Spleen (tissue), 11 donors: ENCODE data around the gene RTBDN. TPM values are rescaled to one million over a fixed set of nuclear protein-coding genes. Genes with fewer than 3 reads are reported as not detected.

Experiments used
- DNase-seq: peaks from one replicate; pipeline ENCODE4 v3.0.0-alpha.2; 2020
- H3K27ac ChIP-seq, 8 donors: fragments of 200-600 bp; sonication (generic) in 7 of 8; 1 replicate in 4 of 8; 2 replicates in 4 of 8; pipeline versions ENCODE4 v1.5.0 to v1.8.0; 2016 to 2021; ENCODE audit warnings: inconsistent platforms in 4 of 8, mild to moderate bottlenecking in 4 of 8, moderate library complexity in 1 of 8
- H3K27me3 ChIP-seq, 7 donors: fragments of 200-600 bp; sonication (generic) in 6 of 7; replicated peaks in 1 of 7; 1 replicate in 4 of 7; 2 replicates in 3 of 7; pipeline versions ENCODE4 v1.5.0 to v1.8.0; 2016 to 2021; ENCODE audit warnings: inconsistent platforms in 3 of 7, mild to moderate bottlenecking in 1 of 7
- H3K36me3 ChIP-seq, 6 donors: fragments of 200-600 bp; sonication (generic) in 5 of 6; 1 replicate in 4 of 6; 2 replicates in 2 of 6; pipeline versions ENCODE4 v1.5.0 to v1.8.0; 2016 to 2021; ENCODE audit warnings: inconsistent platforms in 2 of 6
- H3K4me1 ChIP-seq, 6 donors: fragments of 200-600 bp; sonication (generic) in 5 of 6; 1 replicate in 3 of 6; 2 replicates in 3 of 6; pipeline versions ENCODE4 v1.5.0 to v1.8.0; 2016 to 2021; ENCODE audit warnings: inconsistent platforms in 3 of 6
- H3K4me3 ChIP-seq, 8 donors: fragments of 200-600 bp; sonication (generic) in 7 of 8; 1 replicate in 4 of 8; 2 replicates in 4 of 8; pipeline versions ENCODE4 v1.5.0 to v1.8.0; 2016 to 2021; ENCODE audit warnings: inconsistent platforms in 4 of 8, mild to moderate bottlenecking in 4 of 8, moderate library complexity in 2 of 8
- H3K9me3 ChIP-seq, 8 donors: fragments of 200-600 bp; sonication (generic) in 7 of 8; 1 replicate in 4 of 8; 2 replicates in 4 of 8; pipeline versions ENCODE4 v1.5.0 to v1.8.0; 2016 to 2021; ENCODE audit warnings: inconsistent platforms in 4 of 8
- POLR2A ChIP-seq, 3 donors: fragments of 450-650 bp; IDR thresholded peaks; one replicate each; pipeline ENCODE4 v1.5.1; 2017; ENCODE audit warnings: antibody characterized with exemption in 3 of 3, mild to moderate bottlenecking in 1 of 3
- POLR2AphosphoS5 ChIP-seq, 3 donors: sonication (generic); formaldehyde crosslinking; IDR thresholded peaks; one replicate each; pipeline ENCODE4 v1.5.1; 2017; ENCODE audit warnings: antibody characterized with exemption in 3 of 3
- WGBS, 5 donors: extraction: QIAGEN DNeasy Blood & Tissue Kit in 3 of 5; methylation state at CpG; one replicate each; pipeline versions ENCODE4 v1.1.5 to v1.1.7; 2013 to 2018; 5-methylcytosine and 5-hydroxymethylcytosine counted together
- intact Hi-C: fragments of 100-400 bp; cut with DNase I; formaldehyde crosslinking; loops from one replicate; pipeline ENCODE4 v1.15.0; 2023; ENCODE audit warnings: low total_unique reads
- polyA plus RNA-seq, 3 donors: library from polyadenylated mRNA; stranded (reverse); fragments of 200-250 nt; gene quantifications; one replicate each; pipeline ENCODE4 v1.2.1, GENCODE V29; 2013
- total RNA-seq, 7 donors: library from RNA; depleted of rRNA in 3 of 7; stranded (reverse); fragments of >200 nt in 3 of 7; fragmentation: NEBNext Ultra II Directional in 4 of 7; extraction: Animal tissue kit (Norgen Biotek cat#: 25700) in 4 of 7; gene quantifications; one replicate each; pipeline versions ENCODE4 v1.1.0 to v1.2.1, GENCODE V29; 2016 to 2021
- TF ChIP-seq, protein P1 (sequence below), 11 experiments: fragments of 200-600 bp in 7 of 11; fragments of 450-650 bp in 4 of 11; sonication (generic) in 4 of 11; IDR thresholded peaks in 8 of 11; conservative IDR thresholded peaks in 3 of 11; 1 replicate in 7 of 11; 2 replicates in 4 of 11; pipeline versions ENCODE4 v1.4.0 to v1.8.0; 2016 to 2021; ENCODE audit warnings: antibody characterized with exemption in 11 of 11, inconsistent platforms in 4 of 11, mild to moderate bottlenecking in 1 of 11
- donor health status: healthy with polysubstance abuse.
- donor health status: DM: no; HTN: no; CAD: no; lungs with moderate emphysema.
- donor health status: DM: no; HTN: no; CAD: no.
- donor health status: Bipolar disorder and iron deficiency.
- donor health status: healthy.
- donor health status: DM: no; HTN: no; CAD: no.
- donor health status: DM: yes; HTN: yes; CAD: no.

RTBDN gene
- total and polyA plus RNA-seq, 10 donors, result not detected

DNA sequence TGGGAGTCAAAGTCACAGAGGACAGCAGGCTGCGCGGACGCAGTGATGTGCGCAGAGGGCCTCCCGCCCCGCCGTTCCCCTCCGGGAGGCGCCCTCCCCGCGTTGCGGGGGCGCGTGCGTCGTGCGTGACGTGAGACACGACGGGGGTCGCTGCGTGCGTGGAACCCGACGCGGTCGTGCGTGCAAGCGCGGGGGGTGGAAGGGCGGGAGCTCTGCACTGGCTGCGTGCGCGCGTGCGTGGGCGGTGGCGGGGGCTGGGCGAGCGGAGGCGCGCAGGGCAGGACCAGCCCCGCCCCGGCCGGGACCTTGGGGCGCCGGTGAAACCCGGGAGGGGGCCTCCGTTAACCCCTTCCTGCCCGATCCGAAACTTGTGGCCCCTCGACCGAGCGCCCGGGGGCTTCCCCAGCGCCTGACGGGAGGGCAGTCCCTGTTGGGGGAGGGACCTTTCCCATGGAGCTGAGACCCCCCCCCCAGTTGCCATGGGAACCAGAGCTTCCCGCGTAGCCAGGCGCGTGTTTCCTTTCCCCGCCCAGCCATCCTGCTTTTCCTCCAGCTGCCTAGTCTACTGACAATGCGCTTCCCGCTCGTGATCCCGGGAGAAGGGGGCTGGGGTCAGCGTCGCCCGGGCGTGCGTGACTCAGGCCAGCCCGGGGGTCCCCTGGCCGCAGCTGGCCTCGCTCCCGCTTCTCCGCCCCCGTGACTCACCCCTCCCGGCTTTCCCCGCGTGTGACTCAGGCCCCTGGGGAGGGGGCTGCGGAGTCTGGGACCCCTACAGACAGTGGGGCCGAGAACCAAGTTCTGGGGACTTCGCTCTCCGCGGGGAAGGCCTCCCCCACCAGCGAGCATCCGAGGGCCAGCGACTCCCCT is 51.7 kb downstream of the RTBDN start:
- Histone ChIP-seq H3K4me1 (peaks cover 67 to 97% (median 88%) of the 10 kb centered on the region in 6 donors), H3K4me3 (peak overlapping the region; percentile 30 to 66 (median 45)), H3K27me3 (no peaks in the 10 kb centered on the region), H3K36me3 (no peaks in the 10 kb centered on the region), H3K9me3 (no peaks in the 10 kb centered on the region), H3K27ac (peak overlapping the region; percentile 95 to 100 (median 100))
- DNase-seq, result peak; percentile 98
- TF ChIP-seq, protein P1, sequence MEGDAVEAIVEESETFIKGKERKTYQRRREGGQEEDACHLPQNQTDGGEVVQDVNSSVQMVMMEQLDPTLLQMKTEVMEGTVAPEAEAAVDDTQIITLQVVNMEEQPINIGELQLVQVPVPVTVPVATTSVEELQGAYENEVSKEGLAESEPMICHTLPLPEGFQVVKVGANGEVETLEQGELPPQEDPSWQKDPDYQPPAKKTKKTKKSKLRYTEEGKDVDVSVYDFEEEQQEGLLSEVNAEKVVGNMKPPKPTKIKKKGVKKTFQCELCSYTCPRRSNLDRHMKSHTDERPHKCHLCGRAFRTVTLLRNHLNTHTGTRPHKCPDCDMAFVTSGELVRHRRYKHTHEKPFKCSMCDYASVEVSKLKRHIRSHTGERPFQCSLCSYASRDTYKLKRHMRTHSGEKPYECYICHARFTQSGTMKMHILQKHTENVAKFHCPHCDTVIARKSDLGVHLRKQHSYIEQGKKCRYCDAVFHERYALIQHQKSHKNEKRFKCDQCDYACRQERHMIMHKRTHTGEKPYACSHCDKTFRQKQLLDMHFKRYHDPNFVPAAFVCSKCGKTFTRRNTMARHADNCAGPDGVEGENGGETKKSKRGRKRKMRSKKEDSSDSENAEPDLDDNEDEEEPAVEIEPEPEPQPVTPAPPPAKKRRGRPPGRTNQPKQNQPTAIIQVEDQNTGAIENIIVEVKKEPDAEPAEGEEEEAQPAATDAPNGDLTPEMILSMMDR (IDR thresholded peaks at IDR 0.05 in 8 of 11, conservative IDR thresholded peaks at IDR 0.05 in 3 of 11), result peak in 6 of 11 experiments; percentile 3 to 49 (median 31)
- TF ChIP-seq POLR2AphosphoS5 (IDR thresholded peaks at IDR 0.05) (peak; percentile 89 to 99 (median 98)), POLR2A (IDR thresholded peaks at IDR 0.05) (peak; percentile 42 to 88 (median 55))
- 0 to 2% (median 1%) methylated on average over 61 to 88 of the region's 88 CpGs for WGBS, 5 donors
- intact Hi-C loops, result no loop called here

DNA sequence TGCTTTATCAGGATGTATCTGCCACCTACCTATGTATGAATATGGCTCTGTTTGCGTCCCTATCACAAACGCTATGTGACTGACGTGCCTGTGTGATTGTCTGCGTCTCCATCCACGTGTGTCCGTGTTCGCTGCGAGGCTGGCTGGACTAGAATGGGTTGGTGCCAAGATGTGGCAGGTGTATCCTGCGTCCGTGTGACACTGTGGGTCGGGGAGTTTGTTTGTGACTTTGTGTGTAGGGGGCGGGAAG is 52.3 kb downstream of the RTBDN start:
- Histone ChIP-seq H3K36me3 (no peaks in the 10 kb centered on the region), H3K27ac (peak overlapping the region; percentile 95 to 100 (median 100)), H3K4me3 (peak overlapping the region; percentile 30 to 66 (median 45)), H3K9me3 (no peaks in the 10 kb centered on the region), H3K27me3 (no peaks in the 10 kb centered on the region), H3K4me1 (peaks cover 65 to 97% (median 88%) of the 10 kb centered on the region in 6 donors)
- intact Hi-C loops, result no loop called here
- DNase-seq, result no peak
- 0 to 3% (median 1%) methylated on average over 8 to 12 of the region's 12 CpGs for WGBS, 5 donors
- TF ChIP-seq POLR2A (IDR thresholded peaks at IDR 0.05), result peak in 1 of 3 donors; percentile 88
- TF ChIP-seq, protein P1 (IDR thresholded peaks at IDR 0.05 in 8 of 11, conservative IDR thresholded peaks at IDR 0.05 in 3 of 11), result no peak
- peak in 1 of 3 donors; percentile 98 for TF ChIP-seq POLR2AphosphoS5 (IDR thresholded peaks at IDR 0.05)

DNA sequence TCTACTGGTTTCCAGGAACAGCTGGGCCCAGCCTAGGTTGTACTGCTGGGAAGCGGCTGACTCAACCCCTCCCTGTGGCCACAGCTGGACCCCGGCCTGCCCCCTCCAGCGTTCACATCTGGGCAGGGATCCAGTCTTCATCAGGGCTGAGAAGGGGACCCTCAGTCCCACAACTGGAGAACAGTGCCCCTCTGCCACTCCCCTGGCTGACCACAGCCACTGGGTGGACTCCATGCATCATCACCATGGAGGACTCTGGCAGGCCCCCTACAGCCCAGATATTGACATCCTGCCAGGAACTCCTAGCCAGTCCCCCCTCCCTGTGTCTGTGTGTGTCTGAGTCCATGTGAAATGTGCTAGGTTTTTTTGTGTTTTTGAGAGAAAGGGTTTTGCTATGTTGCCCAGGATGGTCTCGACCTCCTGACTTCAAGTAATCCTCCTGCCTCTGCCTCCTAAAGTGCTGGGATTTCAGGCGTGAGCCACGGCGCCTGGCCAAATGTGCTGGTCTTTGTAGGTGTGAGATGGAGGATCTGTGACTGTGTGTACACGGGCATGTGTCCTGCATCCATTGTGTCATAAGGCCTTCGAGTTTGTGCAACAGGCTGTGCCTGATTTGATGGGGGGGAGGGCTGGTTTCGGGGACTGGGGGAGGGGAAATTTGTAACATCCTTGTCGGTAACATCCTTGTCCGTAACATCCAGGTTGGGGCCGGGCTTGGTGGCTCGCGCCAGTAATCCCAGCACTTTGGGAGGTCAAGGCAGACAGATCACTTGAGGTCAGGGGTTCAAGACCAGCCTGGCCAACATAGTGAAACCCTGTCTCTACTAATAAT is 55.0 kb downstream of the RTBDN start:
- Histone ChIP-seq H3K9me3 (no peaks in the 10 kb centered on the region), H3K27me3 (no peaks in the 10 kb centered on the region), H3K27ac (peak overlapping the region; percentile 79 to 98 (median 96)), H3K4me1 (peaks cover 47 to 90% (median 80%) of the 10 kb centered on the region in 6 donors), H3K4me3 (peak overlapping the region in 5 of 8 donors; percentile 52 to 79 (median 59)), H3K36me3 (no peaks in the 10 kb centered on the region)
- DNase-seq, result peak; percentile 83
- WGBS, 5 donors, result 39 to 65% (median 60%) methylated on average over 7 to 15 of the region's 15 CpGs
- intact Hi-C loops, result no loop called here
- TF ChIP-seq, protein P1 (IDR thresholded peaks at IDR 0.05 in 8 of 11, conservative IDR thresholded peaks at IDR 0.05 in 3 of 11), result peak in 1 of 11 experiments; percentile 18
- TF ChIP-seq POLR2AphosphoS5 (IDR thresholded peaks at IDR 0.05) (peak in 2 of 3 donors; percentile 42 to 74), POLR2A (IDR thresholded peaks at IDR 0.05) (no peak)

DNA sequence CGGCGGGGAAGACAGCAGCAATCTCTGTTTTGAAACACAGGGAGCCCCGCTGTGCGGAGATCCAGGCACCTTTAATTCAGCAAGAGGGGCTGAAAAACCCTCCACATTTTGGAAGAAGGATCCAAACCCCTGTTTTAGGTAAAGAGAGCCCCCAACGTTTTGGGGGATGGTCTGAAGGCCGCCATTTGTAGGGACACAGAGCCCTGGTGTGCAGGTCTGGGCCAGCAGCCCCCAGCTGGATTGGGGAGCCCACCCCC is 55.5 kb downstream of the RTBDN start:
- Histone ChIP-seq H3K36me3 (no peaks in the 10 kb centered on the region), H3K27me3 (no peaks in the 10 kb centered on the region), H3K4me1 (peaks cover 41 to 84% (median 74%) of the 10 kb centered on the region in 6 donors), H3K9me3 (no peaks in the 10 kb centered on the region), H3K4me3 (peak overlapping the region in 6 of 8 donors; percentile 31 to 79 (median 59)), H3K27ac (peak overlapping the region; percentile 79 to 98 (median 96))
- no peak for TF ChIP-seq POLR2AphosphoS5 (IDR thresholded peaks at IDR 0.05)
- TF ChIP-seq POLR2A (IDR thresholded peaks at IDR 0.05), result no peak
- TF ChIP-seq, protein P1 (IDR thresholded peaks at IDR 0.05 in 8 of 11, conservative IDR thresholded peaks at IDR 0.05 in 3 of 11), result no peak
- 43 to 58% (median 52%) methylated on average over 6 of the region's 6 CpGs for WGBS, 5 donors
- intact Hi-C loops, result no loop called here
- no peak for DNase-seq
